Measurements from ENCODE around the gene CNGA2.

DNA sequence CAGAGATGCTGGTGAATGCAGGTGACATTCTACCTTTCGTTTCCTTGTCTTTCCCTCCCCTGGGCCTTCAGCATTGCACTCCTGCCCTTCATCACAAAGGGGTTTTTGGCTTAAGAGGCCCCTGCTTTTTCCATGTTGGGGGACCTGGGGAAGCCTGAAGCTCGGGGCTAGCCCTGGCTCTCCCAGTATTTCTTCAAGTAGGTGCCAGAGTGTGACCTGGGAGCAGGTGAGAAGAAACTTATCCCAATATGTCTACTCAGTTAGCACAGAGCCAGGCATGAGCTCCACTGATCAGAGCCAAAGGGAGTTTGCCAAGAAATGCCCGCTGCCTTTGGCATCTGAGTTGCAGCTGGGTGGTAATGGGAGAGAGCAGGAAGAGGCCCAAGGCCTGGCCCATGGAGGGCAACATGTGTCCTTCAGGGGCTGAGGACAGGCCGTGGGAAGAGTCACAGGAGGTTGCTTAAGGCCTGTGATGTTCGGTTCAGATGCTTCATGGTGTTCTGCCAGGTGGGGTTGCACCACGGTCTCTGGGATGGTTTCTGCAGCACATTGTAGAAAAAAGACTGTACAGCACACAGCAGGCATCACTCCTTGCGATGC lies 31.7 kb upstream of the CNGA2 start:
- TF ChIP-seq, protein P1, sequence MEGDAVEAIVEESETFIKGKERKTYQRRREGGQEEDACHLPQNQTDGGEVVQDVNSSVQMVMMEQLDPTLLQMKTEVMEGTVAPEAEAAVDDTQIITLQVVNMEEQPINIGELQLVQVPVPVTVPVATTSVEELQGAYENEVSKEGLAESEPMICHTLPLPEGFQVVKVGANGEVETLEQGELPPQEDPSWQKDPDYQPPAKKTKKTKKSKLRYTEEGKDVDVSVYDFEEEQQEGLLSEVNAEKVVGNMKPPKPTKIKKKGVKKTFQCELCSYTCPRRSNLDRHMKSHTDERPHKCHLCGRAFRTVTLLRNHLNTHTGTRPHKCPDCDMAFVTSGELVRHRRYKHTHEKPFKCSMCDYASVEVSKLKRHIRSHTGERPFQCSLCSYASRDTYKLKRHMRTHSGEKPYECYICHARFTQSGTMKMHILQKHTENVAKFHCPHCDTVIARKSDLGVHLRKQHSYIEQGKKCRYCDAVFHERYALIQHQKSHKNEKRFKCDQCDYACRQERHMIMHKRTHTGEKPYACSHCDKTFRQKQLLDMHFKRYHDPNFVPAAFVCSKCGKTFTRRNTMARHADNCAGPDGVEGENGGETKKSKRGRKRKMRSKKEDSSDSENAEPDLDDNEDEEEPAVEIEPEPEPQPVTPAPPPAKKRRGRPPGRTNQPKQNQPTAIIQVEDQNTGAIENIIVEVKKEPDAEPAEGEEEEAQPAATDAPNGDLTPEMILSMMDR (IDR thresholded peaks at IDR 0.05), result no peak
- TF ChIP-seq POLR2AphosphoS5 (IDR thresholded peaks at IDR 0.05), result no peak
